D341Med (cell line): ENCODE data around the gene RAB38.
A peak's percentile ranks its signal among the peaks of the same experiment; 100 is the strongest.

Experiments
- DNase-seq: peaks from one replicate; pipeline ENCODE4 v3.0.0; 2012; ENCODE audit warnings: low spot score

Gene RAB38

GRCh38 chr11:88103337-88104206 lies 71.7 kb downstream of the RAB38 start:
- DNase-seq: peak; percentile 70

- DNase-seq: no peak
These were observed 72.7 kb downstream of the RAB38 start for GRCh38 chr11:88102598-88102934.

- no peak for DNase-seq
These were observed 73.2 kb downstream of the RAB38 start for GRCh38 chr11:88101881-88102597.

GRCh38 chr11:88100151-88100550 lies 75.1 kb downstream of the RAB38 start:
- no peak for DNase-seq

- DNase-seq: no peak
These were observed 77.0 kb downstream of the RAB38 start for GRCh38 chr11:88098289-88098688.

GRCh38 chr11:88089134-88089533 lies 86.1 kb downstream of the RAB38 start:
- DNase-seq: no peak

- DNase-seq: no peak
These were observed 87.9 kb downstream of the RAB38 start for GRCh38 chr11:88087337-88087736.

GRCh38 chr11:88086297-88086696 lies 88.9 kb downstream of the RAB38 start:
- no peak for DNase-seq

GRCh38 chr11:88070437-88070836 lies 104.8 kb downstream of the RAB38 start:
- DNase-seq: no peak

GRCh38 chr11:88068848-88069554 lies 106.2 kb downstream of the RAB38 start:
- DNase-seq: no peak

GRCh38 chr11:88066090-88066489 lies 109.2 kb downstream of the RAB38 start:
- no peak for DNase-seq

GRCh38 chr11:88064097-88064705 lies 111.0 kb downstream of the RAB38 start:
- no peak for DNase-seq
